Measurements from ENCODE around the gene GOT2.
"Not testable (repeated sequence)": the region's sequence is repeated elsewhere in the genome, so short reads cannot be mapped to it uniquely, and the experiment has no call there.

GOT2 gene

DNA sequence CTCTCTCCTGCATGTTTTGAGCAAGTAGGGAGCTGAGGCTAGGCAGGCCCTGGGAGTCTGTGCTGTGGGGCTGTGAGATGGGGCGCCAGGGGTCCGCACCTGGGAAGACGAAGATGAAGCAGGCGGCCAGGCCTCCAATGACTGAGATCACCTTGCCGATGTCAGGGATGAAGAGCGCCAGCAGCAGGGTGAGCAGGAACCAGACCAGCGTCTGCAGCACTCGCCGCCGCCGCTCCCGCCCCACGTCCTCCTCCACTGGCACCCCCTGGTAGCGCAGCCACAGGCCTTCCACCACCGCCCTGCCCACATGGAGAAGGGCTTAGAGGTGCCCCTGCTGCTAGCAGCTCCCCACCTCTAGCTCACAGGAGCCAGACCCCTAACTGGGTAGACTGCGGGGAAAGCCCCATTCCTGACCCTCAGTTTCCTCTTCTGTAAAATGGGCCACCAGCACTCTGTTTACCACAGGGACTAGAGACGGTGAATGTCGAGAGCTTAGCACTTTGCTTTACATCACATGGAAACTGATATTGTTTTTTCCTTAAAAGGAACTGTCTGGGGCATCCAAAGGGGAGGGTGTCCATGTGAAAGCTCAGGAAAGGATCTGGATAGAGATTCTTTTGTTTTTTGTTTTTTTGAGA is 63.1 kb downstream of the GOT2 start:
- no peak overlapping the region for H3K9ac ChIP-seq (ENCODE audit: low read depth, low read length)
- H3K27me3 ChIP-seq (ENCODE audit: insufficient read depth, low read length) = no peaks in the 10 kb centered on the region
- H3K4me3 ChIP-seq (ENCODE audit: low read length) = no peak overlapping the region
- H3K9me3 ChIP-seq (ENCODE audit: insufficient read depth, low read depth, low read length) = no peaks in the 10 kb centered on the region
- H3K4me1 ChIP-seq (ENCODE audit: insufficient read depth, low read length) = no peaks in the 10 kb centered on the region
- no peak overlapping the region for H3K27ac ChIP-seq (ENCODE audit: low read length)
- H3K36me3 ChIP-seq (ENCODE audit: insufficient read depth, low read depth, low read length) = peaks cover 32% of the 10 kb centered on the region

- Histone ChIP-seq H3K9ac (ENCODE audit: low read depth, low read length) (no peak overlapping the region), H3K4me1 (ENCODE audit: insufficient read depth, low read length) (no peaks in the 10 kb centered on the region), H3K4me3 (ENCODE audit: low read length) (no peak overlapping the region), H3K27me3 (ENCODE audit: insufficient read depth, low read length) (no peaks in the 10 kb centered on the region), H3K9me3 (ENCODE audit: insufficient read depth, low read depth, low read length) (no peaks in the 10 kb centered on the region), H3K27ac (ENCODE audit: low read length) (no peak overlapping the region), H3K36me3 (ENCODE audit: insufficient read depth, low read depth, low read length) (peaks cover 24% of the 10 kb centered on the region)
Observed at GRCh38 chr16:58670177-58670576, 63.9 kb downstream of the GOT2 start.

DNA sequence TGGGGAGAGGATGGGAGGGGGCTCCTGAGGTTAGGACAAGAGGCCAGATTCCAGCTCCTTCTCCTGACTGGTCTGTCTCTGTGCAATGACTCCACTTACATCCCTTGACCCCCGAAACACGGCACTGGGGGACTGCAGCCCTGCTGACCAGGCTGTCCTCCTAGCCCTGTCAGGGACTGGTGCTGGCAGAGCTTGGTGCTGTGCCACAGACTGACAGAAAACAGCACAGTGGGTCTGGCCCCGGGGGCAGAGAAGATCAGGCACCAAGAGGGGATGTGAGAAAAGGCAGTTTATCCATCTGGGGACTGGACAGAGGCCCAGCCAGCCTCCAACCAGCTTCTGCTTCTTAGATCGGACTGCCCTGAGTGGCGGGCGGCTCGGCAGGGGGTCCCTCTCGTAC is 68.9 kb downstream of the GOT2 start:
- Histone ChIP-seq H3K9me3 (ENCODE audit: insufficient read depth, low read depth, low read length) (no peaks in the 10 kb centered on the region), H3K36me3 (ENCODE audit: insufficient read depth, low read depth, low read length) (peaks cover 15% of the 10 kb centered on the region), H3K4me3 (ENCODE audit: low read length) (no peak overlapping the region), H3K27me3 (ENCODE audit: insufficient read depth, low read length) (no peaks in the 10 kb centered on the region), H3K9ac (ENCODE audit: low read depth, low read length) (no peak overlapping the region), H3K27ac (ENCODE audit: low read length) (no peak overlapping the region), H3K4me1 (ENCODE audit: insufficient read depth, low read length) (no peaks in the 10 kb centered on the region)

DNA sequence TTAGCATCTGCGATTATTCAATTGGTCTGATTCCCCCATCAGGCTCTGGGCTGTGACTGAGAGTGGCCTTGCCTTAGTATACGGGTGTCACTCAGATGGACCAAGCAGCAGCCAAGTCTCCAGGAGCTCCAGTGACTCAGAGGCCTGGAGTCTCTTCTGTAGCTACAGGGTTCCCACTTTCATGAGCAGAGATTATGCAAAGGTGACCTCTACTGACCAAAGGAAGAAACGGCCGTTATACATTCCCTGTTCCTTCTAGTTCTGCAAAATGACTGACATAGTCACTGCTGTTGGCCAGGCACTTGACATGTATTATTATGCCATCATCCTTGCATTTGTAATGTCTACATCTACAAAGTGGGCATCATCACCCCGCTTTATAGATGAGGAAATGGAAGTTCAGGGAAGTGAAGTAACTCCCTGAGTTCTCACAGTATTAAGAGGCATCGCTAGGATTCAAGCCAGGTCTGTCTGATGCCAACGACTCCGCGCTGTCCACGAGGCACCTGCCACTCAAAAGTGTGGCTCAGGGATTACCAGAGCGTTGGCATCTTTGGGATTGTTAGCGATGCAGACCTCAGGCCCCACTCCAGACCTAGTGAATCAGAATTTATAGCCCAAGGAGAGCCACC is 72.8 kb downstream of the GOT2 start:
- no peak overlapping the region for H3K4me3 ChIP-seq (ENCODE audit: low read length)
- H3K9ac ChIP-seq (ENCODE audit: low read depth, low read length) = no peak overlapping the region
- H3K27me3 ChIP-seq (ENCODE audit: insufficient read depth, low read length) = no peaks in the 10 kb centered on the region
- no peaks in the 10 kb centered on the region for H3K9me3 ChIP-seq (ENCODE audit: insufficient read depth, low read depth, low read length)
- H3K36me3 ChIP-seq (ENCODE audit: insufficient read depth, low read depth, low read length) = 0 out of 2 replicates have a peak, but pooled peaks cover under 1% of the 10 kb centered on the region
- no peak overlapping the region for H3K27ac ChIP-seq (ENCODE audit: low read length)
- no peaks in the 10 kb centered on the region for H3K4me1 ChIP-seq (ENCODE audit: insufficient read depth, low read length)

GRCh38 chr16:58659911-58660310 is 74.2 kb downstream of the GOT2 start:
- H3K9me3 ChIP-seq (ENCODE audit: insufficient read depth, low read depth, low read length); H3K27ac ChIP-seq (ENCODE audit: low read length); H3K9ac ChIP-seq (ENCODE audit: low read depth, low read length); H3K4me3 ChIP-seq (ENCODE audit: low read length); H3K27me3 ChIP-seq (ENCODE audit: insufficient read depth, low read length); H3K36me3 ChIP-seq (ENCODE audit: insufficient read depth, low read depth, low read length); H3K4me1 ChIP-seq (ENCODE audit: insufficient read depth, low read length): not testable (repeated sequence)

- Histone ChIP-seq H3K4me3 (ENCODE audit: low read length) (no peak overlapping the region), H3K9ac (ENCODE audit: low read depth, low read length) (no peak overlapping the region), H3K27ac (ENCODE audit: low read length) (no peak overlapping the region), H3K4me1 (ENCODE audit: insufficient read depth, low read length) (no peaks in the 10 kb centered on the region), H3K36me3 (ENCODE audit: insufficient read depth, low read depth, low read length) (no peaks in the 10 kb centered on the region), H3K27me3 (ENCODE audit: insufficient read depth, low read length) (no peaks in the 10 kb centered on the region; the same call in 1 of the 2 replicates), H3K9me3 (ENCODE audit: insufficient read depth, low read depth, low read length) (no peaks in the 10 kb centered on the region)
Observed at GRCh38 chr16:58658796-58659211, 75.3 kb downstream of the GOT2 start.
